Chondrocyte (in vitro differentiated cells): Measurements from ENCODE around the gene PPP2R5C. TPM values are rescaled to one million over a fixed set of nuclear protein-coding genes. Genes with fewer than 3 reads are reported as not detected.

ENCODE experiments used
- DNase-seq: peaks from one replicate; pipeline ENCODE4 v3.0.0; 2021; ENCODE audit warnings: mixed read lengths, low spot score
- H3K27ac Mint-ChIP-seq: one replicate; pipeline ENCODE4 v1.8.0; 2021; ENCODE audit warnings: mild to moderate bottlenecking, moderate library complexity, mixed read lengths; ENCODE audit not compliant: unreplicated experiment
- H3K27me3 Mint-ChIP-seq: 2 replicates; pipeline ENCODE4 v1.8.0; 2021; ENCODE audit warnings: low read depth, mixed read lengths
- H3K36me3 Mint-ChIP-seq: 2 replicates; pipeline ENCODE4 v1.8.0; 2021; ENCODE audit warnings: low read depth, mixed read lengths
- H3K4me1 Mint-ChIP-seq: 2 replicates; pipeline ENCODE4 v1.8.0; 2021; ENCODE audit warnings: low read depth, mild to moderate bottlenecking, mixed read lengths
- H3K4me3 Mint-ChIP-seq: one replicate; pipeline ENCODE4 v1.8.0; 2021; ENCODE audit warnings: mild to moderate bottlenecking, moderate library complexity, mixed read lengths; ENCODE audit not compliant: unreplicated experiment
- H3K9me3 Mint-ChIP-seq: 2 replicates; pipeline ENCODE4 v1.8.0; 2021; ENCODE audit warnings: low read depth, mixed read lengths
- total RNA-seq: library from RNA; stranded (reverse); gene quantifications from 3 replicates; pipeline ENCODE4 v1.2.1, GENCODE V29; 2021
- TF ChIP-seq, protein P1 (sequence below): fragments of 200-600 bp; sonication (generic); IDR thresholded peaks from 2 replicates; pipeline ENCODE4 v1.5.0; 2021; ENCODE audit warnings: antibody characterized with exemption, mild to moderate bottlenecking, moderate library complexity

Gene PPP2R5C
- total RNA-seq, 1 donor from 2014 or later, result 95.0 TPM

DNA sequence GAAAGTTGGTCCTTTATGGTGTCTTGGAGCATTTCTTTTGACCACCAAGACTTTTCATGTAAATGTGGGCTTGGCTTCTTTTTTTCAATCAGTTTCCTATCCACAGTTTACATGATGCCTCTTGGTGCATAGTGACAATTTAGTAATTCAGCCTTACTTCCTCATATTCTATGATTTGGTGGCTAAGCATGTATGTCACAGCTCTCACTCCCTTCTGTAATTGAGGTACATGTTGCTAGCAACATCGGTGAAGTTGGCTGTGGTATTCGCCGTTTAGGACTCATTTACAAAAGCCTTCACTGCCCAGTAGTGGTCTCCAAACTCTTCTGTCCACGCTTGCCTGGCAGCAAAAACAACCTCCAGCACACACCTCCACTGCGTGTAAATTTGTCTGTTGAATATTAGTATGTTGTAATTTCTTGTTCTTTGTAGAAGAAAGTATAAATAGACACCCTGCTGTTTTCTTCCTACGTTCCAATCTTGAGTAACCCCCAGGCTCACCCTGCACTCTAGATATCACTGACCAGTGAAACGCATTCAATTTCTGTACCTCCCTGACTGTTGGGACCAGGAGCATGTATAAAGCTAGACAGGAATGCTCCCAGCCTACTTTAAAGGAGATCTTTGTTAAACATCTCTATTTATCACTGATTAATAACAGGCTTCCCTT, 90.4 kb downstream of the PPP2R5C start:
- no peak for DNase-seq
- TF ChIP-seq, protein P1, sequence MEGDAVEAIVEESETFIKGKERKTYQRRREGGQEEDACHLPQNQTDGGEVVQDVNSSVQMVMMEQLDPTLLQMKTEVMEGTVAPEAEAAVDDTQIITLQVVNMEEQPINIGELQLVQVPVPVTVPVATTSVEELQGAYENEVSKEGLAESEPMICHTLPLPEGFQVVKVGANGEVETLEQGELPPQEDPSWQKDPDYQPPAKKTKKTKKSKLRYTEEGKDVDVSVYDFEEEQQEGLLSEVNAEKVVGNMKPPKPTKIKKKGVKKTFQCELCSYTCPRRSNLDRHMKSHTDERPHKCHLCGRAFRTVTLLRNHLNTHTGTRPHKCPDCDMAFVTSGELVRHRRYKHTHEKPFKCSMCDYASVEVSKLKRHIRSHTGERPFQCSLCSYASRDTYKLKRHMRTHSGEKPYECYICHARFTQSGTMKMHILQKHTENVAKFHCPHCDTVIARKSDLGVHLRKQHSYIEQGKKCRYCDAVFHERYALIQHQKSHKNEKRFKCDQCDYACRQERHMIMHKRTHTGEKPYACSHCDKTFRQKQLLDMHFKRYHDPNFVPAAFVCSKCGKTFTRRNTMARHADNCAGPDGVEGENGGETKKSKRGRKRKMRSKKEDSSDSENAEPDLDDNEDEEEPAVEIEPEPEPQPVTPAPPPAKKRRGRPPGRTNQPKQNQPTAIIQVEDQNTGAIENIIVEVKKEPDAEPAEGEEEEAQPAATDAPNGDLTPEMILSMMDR, result no peak
- Mint-ChIP-seq H3K4me1 (peaks cover 13% of the 10 kb centered on the region), H3K27me3 (no peaks in the 10 kb centered on the region), H3K4me3 (no peak overlapping the region), H3K36me3 (peaks cover 2% of the 10 kb centered on the region), H3K9me3 (no peaks in the 10 kb centered on the region), H3K27ac (no peak overlapping the region)

DNA sequence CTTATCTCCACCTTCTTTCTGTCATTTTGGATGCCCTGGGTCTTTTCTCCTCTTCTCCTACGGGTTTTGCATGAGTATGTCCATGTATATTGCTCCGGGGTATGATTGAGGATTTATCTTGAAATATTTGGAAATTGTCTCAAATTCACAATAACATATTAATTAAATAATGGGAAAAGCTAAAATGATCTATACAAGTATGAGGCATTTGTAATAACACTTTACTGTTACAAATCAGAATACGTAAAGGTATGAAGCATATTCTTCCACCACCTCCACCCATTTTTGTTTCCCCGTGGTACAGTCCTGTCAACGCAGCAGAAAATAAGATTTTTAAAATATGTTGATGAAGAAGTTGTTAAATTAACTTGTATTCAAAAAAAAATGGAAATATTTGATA, 91.3 kb downstream of the PPP2R5C start:
- peaks cover 13% of the 10 kb centered on the region for H3K4me1 Mint-ChIP-seq
- no peak for DNase-seq
- H3K36me3 Mint-ChIP-seq, result peaks cover 2% of the 10 kb centered on the region
- no peaks in the 10 kb centered on the region for H3K27me3 Mint-ChIP-seq
- H3K27ac Mint-ChIP-seq, result no peak overlapping the region
- H3K4me3 Mint-ChIP-seq, result no peak overlapping the region
- TF ChIP-seq, protein P1, result no peak
- no peaks in the 10 kb centered on the region for H3K9me3 Mint-ChIP-seq

DNA sequence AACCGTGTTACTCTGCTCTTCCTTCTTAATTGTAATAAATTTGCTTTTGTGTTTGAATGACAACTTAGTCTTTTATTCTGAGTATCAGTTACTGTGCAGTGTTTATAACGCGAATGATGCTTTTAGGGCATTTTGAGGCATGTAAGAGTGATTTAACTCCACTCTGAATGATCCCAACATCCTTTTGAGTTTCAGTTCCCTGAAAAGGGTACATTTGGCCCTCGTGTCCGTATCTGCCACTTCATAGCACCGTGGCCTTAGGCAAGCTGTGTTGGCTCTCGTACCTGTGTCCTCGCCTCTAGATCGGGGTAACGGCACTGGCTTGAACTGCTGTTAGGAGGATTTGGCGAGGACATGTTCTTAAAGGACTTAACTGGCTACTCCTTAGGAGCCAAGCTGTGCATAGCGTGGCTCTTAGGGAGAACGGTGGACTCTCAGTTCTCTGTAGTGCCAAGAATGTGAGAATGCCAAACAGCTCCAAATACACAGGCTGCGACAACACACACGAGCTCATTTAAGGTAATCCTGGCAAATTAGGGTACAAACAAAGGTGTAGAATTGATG, 92.0 kb downstream of the PPP2R5C start:
- DNase-seq, result no peak
- Mint-ChIP-seq H3K27ac (no peak overlapping the region), H3K4me3 (no peak overlapping the region), H3K36me3 (peaks cover 2% of the 10 kb centered on the region), H3K27me3 (no peaks in the 10 kb centered on the region), H3K9me3 (no peaks in the 10 kb centered on the region), H3K4me1 (peaks cover 13% of the 10 kb centered on the region)
- TF ChIP-seq, protein P1, result no peak

DNA sequence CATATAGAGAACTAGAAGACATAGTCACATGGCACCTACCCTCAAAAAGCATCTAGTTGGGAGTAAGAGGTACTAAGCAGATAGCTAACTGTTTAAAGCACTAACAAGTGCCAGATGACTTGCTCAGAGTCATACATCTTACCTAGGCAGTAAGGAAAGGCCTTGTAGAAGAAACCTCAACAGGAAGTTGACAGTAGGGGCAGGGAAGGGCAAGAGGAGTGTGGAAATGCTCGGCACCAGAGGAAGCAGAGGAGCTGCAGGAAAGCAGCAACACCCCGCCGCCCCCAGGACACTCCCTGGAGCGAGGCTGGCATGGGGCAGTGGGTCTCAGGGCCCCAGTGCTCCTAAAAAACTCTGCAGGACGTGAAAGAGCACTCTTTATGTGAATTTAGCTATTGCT, 92.9 kb downstream of the PPP2R5C start:
- H3K27ac Mint-ChIP-seq, result no peak overlapping the region
- TF ChIP-seq, protein P1, result no peak

DNA sequence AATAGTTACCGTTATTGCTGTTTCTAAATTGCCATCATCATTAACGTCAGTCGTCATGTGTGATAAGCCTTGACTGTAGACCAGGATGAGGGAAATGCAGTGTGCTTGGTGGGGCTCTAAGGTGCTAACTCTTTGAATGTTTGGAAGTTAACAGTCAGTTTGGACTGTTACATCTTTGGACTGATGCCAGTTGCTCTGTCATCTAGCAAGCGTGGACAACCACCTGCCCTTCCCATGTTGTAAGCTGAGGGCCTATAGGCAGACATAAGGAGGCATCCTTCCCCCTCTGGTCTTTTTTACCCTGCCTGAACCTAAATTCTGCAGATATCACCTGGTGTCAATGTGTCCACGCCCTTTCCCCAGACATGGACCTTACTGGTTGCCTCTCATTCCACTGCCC, 94.4 kb downstream of the PPP2R5C start:
- no peak overlapping the region for H3K4me3 Mint-ChIP-seq
- peaks cover 12% of the 10 kb centered on the region for H3K4me1 Mint-ChIP-seq
- TF ChIP-seq, protein P1, result no peak
- no peaks in the 10 kb centered on the region for H3K27me3 Mint-ChIP-seq
- DNase-seq, result no peak
- H3K9me3 Mint-ChIP-seq, result no peaks in the 10 kb centered on the region
- H3K27ac Mint-ChIP-seq, result no peak overlapping the region
- H3K36me3 Mint-ChIP-seq, result peaks cover 2% of the 10 kb centered on the region

More for the DNA sequence above, 92.9 kb downstream of the PPP2R5C start:
- Mint-ChIP-seq H3K9me3 (no peaks in the 10 kb centered on the region), H3K4me1 (peaks cover 16% of the 10 kb centered on the region), H3K36me3 (peaks cover 2% of the 10 kb centered on the region), H3K4me3 (no peak overlapping the region), H3K27me3 (no peaks in the 10 kb centered on the region)
- DNase-seq, result no peak
